Stimulated activated CD4-positive, alpha-beta T cell treated with anti-CD3 and anti-CD28 coated beads, Interleukin-4, amount 100 ng/mL, for 4 hours (primary cell): ENCODE results near the gene RBKS.
"Not testable (repeated sequence)": the region's sequence is repeated elsewhere in the genome, so short reads cannot be mapped to it uniquely, and the experiment has no call there.

ENCODE experiments used
- DNase-seq, 2 experiments: peaks; one replicate each; pipeline ENCODE4 v3.0.0-alpha.2; 2020

The RBKS gene

DNA sequence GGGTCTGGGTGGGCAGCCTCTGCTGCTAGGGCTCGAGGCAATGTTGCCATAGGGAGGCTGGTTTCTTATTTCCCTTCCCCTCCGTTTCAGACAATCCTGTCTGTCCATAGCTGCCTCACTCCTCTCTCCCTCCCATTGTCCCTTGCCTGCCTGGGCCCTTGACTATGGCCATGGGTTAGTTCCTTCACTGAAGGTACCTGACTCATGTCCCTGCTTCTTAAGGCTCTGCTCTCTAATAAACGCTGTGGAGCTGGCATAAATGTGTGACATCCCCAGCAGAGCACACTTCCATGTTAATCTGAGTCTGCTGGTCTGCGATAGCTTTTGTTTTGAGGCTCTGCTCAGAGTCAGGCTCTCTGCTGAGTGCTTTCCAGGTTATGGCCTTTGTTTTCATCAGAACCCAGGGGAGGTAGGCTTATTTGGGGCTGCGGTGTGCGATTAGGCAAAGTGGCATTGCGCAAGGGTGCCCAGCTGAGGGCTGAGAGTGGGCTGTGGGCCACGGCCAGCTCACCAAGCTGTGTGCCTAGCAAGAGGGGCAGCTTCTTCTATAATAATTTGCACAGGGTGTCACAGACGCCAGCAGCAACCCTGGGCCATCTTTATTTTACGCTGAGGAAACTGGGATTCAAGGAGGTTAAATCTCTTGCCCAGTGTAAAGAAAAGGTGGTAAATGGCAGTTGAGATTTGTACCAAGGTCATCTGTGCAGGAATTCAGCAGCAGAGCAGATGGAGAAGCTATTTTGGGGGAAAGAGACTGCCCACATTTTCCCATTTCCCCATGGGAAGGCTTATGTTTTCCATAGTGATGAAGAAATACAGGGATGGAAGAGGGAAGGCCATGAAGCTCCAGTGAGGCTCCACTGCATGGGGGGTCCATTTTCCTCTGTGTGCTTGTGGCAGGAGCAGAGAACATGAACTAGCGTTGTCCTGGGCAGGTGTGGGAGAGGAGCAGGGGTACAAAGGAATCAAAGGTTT is 93.1 kb downstream of the RBKS start:
- DNase-seq: no peak

DNA sequence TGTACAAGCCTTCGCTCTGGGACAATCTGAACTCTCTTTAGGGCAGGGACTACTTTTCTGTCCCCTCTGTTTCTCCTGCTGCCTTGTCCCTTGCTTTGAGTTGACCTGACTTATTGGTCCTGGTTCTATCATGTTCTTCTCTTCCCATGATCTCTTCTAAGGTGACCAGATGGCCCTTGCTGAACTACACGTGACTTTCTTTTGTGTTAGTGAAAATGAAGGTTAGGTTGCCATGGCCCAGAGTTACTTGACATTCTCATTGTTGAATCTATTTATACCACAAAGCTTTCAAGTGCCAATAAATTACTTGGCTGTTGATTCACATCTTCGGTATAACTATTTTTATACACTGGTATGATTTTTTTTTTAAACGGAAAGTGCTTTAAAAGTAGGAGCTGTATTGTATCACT is 94.3 kb downstream of the RBKS start:
- DNase-seq: no peak

DNA sequence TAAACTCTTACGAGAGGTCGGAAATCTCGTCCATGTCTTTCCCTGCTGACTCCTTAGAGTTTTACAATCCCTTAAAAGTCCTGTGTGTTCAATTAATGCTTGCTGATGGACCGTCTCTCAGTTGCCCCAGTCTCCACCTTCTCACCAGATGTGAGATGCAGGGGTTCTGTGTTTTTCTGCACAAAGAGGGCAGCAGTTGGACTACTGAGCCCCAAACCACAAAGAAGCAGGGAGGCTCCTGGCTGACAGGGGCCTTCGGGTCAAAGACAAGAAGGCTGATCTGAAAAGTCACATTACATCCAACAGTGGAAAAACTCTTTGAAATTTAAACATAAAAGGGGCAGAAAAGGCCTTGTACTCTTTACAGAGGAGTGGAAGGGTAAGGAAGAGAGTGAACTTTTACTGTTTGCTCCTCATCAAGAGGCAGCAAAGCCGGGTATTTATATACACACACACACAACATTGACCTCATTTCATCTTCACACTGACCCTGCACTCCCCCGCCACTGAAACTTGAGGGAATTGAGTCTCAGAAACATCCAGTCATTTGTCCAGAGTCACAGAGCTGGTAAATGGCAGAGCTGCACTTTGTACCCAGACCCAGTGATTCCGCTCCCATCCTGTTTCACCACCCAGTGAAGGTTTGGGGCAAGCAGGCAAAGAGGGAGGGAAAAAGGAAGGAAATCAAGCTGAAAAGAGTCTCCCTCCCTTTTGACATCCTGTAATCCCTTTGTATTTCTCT is 94.9 kb downstream of the RBKS start:
- no peak for DNase-seq

DNA sequence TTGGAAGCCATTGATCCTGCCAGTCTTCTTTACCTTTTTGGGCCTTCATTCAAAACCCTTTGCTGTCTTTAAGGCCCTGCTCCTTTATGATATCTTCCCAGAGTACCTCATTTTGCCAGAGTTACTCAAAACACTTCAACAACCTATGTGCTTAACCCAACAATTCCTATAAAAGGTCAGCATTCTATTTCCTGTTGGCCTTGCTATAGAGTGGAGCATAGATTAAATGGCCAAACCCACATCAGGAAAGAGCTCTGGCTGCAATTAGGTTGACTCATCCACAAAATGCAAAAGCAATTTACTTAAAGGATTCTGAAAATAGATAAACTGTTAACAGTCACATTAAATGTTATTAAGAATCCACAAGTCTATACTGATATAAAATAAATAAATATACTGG is 97.4 kb downstream of the RBKS start:
- DNase-seq: no peak

DNA sequence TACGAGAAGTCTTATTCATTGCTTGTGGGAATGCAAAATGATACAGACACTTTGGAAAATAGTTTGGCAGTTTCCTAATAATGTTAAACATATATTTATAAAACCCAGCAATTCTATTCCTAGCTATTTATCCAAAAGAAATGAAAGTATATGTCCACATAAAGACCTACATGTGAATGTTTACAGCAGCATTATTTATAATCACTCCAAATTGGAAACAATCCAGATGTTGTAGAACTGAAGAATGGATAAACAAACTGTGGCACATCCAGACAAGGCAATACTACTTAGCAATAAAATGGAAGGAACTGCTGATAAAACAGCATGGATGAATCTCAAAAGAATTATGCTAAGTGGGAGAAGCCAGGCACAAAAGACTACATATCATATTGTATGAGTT is 99.4 kb downstream of the RBKS start:
- no peak for DNase-seq

DNA sequence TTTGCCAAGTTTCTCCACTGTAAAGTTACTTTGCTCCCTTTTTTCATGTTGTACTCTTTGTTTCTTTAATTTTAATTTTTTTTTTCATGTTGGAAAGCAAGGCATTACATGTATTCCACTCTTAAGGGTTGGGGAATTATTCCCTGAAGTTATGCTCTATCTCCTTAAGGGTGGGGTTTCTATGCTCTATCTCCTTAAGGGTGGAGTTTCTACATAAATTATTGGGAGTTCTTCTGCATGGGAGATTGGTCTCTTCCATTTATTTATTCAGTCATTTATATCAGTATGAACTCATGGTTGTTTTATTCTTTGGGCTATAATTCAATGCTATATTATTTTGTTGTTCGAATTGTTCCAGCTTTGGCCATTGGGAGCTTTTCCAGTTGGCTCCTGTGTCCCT is 107.5 kb downstream of the RBKS start:
- DNase-seq: no peak

DNA sequence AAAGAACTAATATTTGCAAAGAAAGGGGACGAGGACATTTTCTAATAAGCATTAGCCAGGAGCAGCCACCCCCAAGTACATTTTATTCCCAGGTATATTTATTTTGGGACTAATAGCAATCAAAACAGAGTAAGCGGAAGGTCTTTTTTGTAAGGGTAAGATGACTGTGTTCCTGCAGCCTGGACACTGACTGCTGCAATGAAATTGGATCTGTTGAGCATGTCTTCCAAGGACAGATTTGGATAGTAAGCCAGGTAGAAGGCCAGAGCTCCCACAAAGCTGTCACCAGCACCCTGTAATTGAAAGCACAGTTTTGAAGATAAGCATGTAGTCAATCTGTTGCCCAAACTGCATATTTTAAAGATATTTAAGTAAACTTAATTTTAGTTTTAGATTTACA is 108.7 kb downstream of the RBKS start:
- DNase-seq: no peak

DNA sequence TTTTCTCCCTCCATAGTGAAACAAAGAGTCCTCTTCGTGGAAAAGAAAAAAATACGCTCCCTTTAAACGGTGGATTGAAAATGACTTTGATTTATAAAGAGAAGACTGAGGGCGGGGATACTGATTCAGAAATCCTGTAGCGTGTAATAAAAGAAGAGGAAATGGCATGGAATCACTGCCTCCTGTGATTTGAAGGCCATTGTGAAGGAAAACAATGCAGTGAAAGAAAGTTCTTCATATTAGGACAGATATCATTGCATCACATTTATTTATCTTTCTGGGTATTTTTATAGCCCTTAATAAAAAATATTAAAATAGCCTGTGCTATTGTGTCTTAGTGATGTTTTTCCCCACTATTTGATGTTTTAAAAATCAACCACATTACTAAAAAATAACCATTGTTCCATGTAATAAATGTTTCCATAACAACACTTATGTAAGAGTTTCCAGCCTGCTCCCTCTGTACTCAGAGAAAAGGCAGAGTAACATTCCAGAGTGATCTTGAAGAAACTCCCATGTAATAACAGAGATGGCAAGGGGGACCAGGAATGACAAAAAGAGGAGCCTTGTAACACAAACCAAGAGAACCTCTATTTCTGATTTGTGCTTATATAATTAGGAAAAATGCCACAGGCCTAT is 110.7 kb downstream of the RBKS start:
- DNase-seq: no peak

DNA sequence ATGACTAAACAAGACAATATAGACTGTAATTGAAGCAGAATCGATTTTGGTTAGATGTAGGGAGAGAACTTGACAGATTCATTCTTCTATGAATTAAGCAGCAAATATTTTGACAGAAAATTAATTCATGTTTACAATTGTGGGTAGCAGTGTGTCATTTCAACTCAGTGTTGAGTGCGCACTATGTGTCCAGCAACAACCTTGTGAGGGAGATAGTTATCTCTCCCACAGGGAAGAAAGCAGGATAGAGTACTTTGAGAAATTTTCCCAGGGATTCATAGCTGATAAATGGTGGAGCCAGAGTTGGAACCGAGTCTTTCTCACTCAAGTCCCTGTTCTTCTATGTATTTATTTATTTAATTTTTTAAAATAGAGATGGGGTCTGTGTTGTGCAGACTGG is 113.5 kb downstream of the RBKS start:
- no peak for DNase-seq

DNA sequence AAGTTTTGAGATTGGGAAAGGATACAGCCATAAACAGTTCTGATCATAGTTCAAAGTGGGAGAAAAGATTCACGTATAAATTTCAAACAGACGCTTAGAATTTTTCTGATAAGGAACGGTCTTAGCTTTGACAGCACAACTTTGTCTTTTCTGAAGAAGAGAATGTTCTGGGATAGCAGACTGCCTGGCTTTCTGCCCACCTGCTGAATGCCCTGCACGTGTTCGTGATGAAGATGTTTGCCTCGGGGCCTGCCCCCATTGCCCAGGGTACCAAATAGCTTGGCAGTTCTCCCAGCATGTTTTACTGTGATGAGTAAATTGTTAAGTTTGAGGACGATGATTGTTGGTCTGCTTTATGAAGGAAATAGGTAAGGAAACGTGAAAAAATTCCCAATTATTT is 114.1 kb downstream of the RBKS start:
- no peak for DNase-seq

DNA sequence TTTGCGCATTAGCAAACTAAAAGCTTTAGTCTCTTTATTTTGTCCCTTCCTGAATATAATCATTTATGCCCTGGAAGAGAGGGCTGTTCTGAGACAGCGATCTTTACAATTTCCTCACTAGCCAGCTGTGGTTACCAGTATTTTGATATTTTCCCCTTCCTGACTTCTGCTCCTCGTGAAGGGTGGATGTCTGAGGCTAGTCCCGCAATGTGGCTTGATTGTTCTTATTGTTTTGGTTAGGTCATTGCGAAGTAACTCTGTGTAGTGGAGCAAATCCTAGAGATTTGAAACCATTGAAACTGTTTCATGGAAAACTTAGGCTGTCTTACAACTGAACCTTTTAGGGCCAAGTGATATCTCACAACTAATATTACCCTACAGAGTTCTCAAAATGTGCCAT is 116.2 kb downstream of the RBKS start:
- no peak for DNase-seq

DNA sequence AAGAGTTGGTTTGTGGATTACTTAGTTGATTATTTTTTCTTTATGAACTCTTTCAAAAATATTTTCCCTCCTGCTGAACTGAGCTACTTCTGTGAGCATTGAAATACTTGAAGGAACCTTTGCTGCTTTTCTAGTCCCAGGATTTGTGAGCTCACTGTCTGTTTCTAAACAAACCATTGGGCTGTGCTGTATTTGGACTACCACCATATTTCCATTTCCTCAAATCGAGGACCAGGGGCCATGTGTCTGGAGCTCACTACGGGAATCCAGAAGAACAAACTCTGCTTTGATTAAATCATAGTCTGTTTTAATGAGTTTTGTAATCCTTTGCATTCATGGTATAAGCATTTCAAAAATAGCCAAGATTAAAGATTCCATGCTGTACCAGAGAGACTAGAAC is 117.4 kb downstream of the RBKS start:
- DNase-seq: no peak

DNA sequence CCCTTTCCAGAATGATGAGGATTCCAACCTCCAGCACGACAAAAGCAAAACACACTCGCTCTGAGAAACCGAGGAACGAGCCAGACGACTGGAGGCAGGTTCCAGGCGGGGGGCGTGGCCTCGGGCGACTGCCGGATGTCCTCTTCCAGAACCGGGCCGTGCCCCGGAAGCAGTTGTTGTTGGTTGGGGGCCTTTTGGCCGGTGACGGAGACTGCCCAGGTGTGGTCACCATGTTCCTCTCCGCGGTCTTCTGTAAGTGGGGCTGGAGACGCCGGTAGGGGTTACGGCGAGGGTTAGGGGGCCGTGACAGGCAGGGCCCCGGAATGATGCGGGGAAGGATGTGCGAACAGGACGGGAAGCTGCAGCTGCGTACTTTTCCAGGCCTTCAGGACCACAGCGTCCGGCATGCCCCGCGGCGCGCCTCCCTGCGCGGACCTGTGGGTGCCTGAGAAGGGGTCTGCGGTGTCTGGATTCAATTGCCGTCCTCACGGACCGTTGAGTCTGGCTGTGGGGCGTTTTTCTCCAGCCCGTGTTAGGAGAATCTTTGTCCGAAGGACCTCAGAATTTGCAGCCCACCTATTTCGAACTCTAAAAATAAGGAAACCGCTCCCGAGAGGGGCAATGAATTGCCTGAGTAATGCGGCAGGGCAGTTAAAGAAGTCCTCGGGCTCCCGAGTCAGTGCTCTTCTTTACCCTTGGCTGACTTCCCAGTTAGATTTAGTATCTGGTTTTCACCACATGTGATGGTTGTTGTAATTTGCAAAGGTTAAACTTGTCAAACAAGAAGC is 118.4 kb downstream of the RBKS start, which contains the start of gene MRPL33:
MRPL33 (plus strand) TSS at position 172 of the 788 bp plus-strand sequence; CDS start at position 231, 59 bp downstream.
- DNase-seq: peak; percentile 87 to 93

DNA sequence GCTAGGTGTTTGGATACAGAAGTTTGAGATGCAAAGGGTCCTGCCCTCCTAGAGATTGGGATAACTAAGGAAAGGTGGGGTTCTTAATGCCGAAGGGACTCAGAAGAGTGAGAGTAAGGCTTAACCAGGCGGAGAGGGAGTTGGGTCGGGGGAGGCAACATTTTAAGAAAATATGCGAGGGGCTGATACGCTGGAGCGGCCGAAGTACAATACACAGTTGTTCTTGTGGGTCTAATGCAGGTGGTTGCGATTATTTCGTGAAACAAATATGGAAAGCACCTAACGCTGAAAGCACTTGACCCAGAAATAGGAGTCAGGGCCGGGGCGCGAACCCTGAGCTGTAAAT is 119.0 kb downstream of the RBKS start:
- no peak for DNase-seq

DNA sequence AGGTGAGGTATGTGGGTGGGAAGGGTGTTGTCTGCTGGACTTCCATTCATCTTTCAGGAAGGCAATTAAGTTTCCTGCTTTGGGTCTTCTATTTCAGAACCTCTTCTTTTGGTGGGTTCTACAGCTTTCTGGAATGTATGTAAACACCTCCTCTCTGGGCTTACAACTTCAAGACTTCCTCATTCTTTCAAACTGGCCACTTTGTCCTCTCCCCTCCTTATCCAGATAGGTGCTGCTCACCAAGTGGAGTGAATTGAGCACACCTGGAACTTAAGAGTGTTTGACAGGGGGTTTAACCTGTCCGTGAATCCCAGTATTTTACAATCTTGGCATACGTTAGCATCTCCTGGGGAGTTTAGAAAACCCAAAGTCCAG is 123.9 kb downstream of the RBKS start:
- no peak for DNase-seq

DNA sequence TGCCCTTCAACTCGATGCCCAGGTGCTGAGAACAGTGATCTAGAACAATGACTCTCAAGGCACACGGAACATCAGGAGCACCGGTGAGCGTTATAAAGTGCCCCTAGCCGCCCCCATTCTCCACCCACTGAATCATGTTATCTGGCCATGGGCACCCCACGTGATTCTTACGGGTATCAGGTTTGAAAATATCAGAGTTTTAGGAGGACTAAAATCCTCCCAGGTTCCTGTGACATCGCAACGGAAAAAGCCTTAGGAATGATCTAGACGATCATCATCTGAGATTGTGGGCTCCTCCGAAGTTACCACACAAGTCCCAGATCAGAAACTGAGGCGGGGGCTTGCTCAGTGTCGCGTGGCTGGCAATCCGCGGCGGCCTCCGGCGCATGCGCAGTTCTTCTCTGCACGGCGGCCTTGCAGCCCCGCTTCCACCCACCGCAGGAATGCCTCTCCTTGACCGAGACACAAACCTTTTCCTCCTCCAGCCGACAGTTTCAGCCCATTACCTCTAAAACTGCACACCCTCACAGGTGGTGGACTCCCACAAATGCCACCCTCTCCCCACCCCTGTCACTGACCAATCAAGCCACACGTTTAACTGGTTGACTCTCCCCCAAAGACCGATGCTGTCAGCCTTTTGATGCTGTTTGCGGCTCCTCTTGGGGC is 124.4 kb downstream of the RBKS start:
- DNase-seq: peak; percentile 57 to 58

DNA sequence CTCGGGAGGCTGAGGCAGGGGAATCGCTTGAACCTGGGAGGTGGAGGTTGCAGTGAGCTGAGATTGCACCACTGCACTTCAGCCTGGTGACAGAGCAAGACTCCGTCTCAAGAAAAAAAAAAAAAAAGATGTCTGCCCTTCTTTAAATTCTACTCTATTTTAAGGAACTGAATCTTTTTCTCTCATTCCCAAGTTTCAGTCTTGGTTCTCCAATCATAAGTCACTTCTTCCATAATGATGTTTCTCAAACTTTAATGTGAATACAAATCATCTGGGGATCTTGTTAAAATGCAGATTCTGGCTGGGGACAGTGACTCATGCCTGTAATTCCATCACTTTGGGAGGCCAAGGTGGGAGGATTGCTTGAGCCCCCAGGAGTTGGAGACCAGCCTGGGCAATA is 125.7 kb downstream of the RBKS start:
- DNase-seq: not testable (repeated sequence)

DNA sequence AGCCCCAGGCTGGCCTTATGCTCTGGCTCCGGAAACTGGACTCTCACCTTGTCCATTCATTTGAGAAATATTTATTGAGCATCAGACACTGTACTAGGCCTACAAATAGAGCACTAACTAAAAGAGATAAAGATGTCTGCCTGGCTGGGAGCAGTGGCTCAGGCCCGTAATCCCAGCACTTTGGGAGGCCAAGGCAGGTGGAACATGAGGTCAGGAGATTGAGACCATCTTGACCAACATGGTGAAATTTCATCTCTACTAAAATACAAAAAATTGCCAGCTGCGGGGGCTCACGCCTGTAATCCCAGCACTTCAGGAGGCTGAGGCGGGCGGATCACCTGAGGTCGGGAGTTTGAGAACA is 126.3 kb downstream of the RBKS start:
- DNase-seq: no peak

DNA sequence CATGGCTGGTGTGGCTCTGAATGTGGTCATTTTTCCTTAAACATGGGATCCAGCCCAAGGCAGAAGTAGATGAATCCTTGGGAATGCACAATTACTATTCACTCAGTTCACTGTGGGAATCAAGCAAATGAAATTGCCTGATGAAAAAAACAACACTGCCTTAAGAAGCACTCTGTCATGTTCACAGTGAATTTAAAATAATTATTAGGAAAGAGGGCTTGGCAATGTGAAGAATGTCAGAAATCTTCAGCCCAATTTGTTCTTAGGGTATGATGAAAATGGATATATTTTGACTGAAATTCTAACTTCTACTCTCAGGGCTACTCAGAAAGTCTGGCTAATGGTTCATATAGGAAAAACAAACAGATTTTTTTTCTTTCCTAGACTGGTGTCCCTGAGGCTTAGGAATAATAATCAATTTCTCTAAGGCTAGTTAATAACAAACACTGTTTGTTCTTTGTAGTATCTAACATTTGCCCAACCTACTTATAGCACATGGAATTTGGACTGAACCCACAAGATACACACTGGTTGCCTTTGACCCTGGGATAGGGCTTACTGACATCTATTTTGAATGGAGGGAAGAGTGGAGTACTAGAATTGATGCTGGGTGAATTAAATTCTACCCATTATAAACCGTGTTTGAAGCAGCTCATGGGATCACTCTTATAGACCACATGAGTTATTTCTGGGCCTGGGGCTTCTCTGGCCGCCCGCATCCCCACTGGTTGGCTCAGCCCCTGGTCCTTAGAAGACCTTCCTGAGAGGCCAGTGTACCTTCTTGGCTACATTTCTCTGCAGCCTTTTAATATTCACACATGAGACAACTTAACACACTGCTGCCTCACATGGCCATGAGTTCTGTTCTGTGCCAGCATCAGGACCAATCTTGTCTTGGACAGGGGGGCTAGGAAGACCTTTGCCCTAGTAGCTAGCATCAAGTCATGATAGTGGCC is 127.0 kb downstream of the RBKS start:
- DNase-seq: no peak

DNA sequence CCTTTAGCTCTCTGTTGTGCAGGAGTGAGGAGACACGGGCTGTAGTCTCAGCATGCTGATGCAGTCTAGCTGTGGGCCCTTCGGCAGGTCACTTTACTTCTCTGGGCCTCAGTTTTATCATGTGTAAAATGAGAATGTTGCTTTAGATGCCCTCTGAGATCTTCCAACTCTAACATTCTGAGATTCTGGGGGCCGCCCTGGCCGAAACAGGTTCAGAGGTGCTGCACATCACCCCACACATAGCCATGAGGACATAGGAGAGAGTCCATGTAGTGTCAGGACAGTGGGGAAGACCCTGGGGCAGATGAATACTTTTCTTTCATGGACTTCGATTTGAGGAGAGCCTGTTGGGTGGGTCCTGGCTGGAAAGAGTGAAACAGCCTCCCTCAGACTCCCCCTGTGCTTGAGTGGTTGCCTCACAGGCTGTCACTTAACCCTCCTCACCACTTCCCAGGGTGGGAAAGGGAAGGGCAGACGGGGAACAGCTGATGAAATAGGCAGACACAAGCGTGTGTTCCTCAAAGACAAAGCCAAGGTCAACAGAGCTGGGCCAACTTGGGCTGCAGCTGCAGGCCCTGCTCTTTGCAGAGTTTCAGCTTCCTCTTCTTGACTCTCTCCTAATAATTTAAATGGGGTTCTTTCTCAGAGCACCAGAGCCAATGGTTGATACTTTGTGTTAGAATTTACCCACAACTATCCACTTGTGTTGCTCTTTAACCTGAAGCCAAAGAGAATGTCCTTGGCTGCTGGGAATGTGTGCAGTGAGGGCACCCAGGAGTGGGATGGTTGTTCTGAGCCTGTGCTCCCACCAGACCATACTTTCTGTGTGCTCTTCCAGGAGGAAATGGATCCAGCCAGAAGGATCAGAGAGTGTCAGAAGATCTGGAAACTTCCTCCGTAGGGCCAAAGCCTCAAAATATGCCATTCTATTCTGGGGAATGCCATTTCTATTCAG is 133.4 kb downstream of the RBKS start:
- no peak for DNase-seq
